OCI-LY1 (cell line): Measurements from ENCODE around the gene TMEM272.

Experiments used
- H2AFZ ChIP-seq: fragments of 200-600 bp; sonication (generic), shearing (Covaris generic); 2 replicates; pipeline ENCODE4 v1.6.0; 2014; ENCODE audit warnings: antibody characterized with exemption, mild to moderate bottlenecking, low read length
- H3F3A ChIP-seq: fragments of 200-600 bp; sonication (generic), shearing (Covaris generic); 2 replicates; pipeline ENCODE4 v1.6.0; 2014; ENCODE audit warnings: mild to moderate bottlenecking, antibody characterized with exemption, low read length, moderate library complexity; ENCODE audit not compliant: insufficient read depth
- H3K27ac ChIP-seq: fragments of 200-600 bp; sonication (generic); 2 replicates; pipeline ENCODE4 v1.5.1; 2014; ENCODE audit warnings: low read length, mixed run types, mild to moderate bottlenecking, low read depth; ENCODE audit not compliant: poor library complexity, severe bottlenecking
- H3K27me3 ChIP-seq: fragments of 200-600 bp; sonication (generic); 2 replicates; pipeline ENCODE4 v1.6.0; 2014; ENCODE audit warnings: antibody characterized with exemption, mild to moderate bottlenecking, low read length, moderate library complexity; ENCODE audit not compliant: insufficient read depth
- H3K36me3 ChIP-seq: fragments of 200-600 bp; sonication (generic); 2 replicates; pipeline ENCODE4 v1.6.1; 2014; ENCODE audit warnings: mild to moderate bottlenecking, antibody characterized with exemption, low read length, moderate library complexity, mixed read lengths; ENCODE audit not compliant: insufficient read depth
- H3K4me1 ChIP-seq: fragments of 200-600 bp; sonication (generic); 2 replicates; pipeline ENCODE4 v1.5.1; 2014; ENCODE audit warnings: mild to moderate bottlenecking, low read length, moderate library complexity; ENCODE audit not compliant: insufficient read depth, severe bottlenecking
- H3K4me2 ChIP-seq: fragments of 200-600 bp; sonication (generic), shearing (Covaris generic); 2 replicates; pipeline ENCODE4 v1.6.1; 2014; ENCODE audit warnings: low read length
- H3K4me3 ChIP-seq: fragments of 200-600 bp; sonication (generic); 2 replicates; pipeline ENCODE4 v1.5.1; 2014; ENCODE audit warnings: low read length, low read depth, mild to moderate bottlenecking, mixed read lengths; ENCODE audit not compliant: poor library complexity, severe bottlenecking
- H3K79me2 ChIP-seq: fragments of 200-600 bp; shearing (Covaris generic); 2 replicates; pipeline ENCODE4 v1.6.1; 2016; ENCODE audit warnings: mixed run types, low read length, mixed read lengths; ENCODE audit not compliant: insufficient read depth
- H3K9ac ChIP-seq: fragments of 200-600 bp; sonication (generic), shearing (Covaris generic); 2 replicates; pipeline ENCODE4 v1.6.1; 2014; ENCODE audit warnings: mild to moderate bottlenecking, low read length, mixed read lengths
- H3K9me2 ChIP-seq: fragments of 200-600 bp; sonication (generic), shearing (Covaris generic); 2 replicates; pipeline ENCODE4 v1.6.1; 2014; ENCODE audit warnings: low read depth, mild to moderate bottlenecking, low read length, mixed read lengths
- H3K9me3 ChIP-seq: fragments of 200-600 bp; shearing (Covaris generic); 2 replicates; pipeline ENCODE4 v1.6.1; 2014; ENCODE audit warnings: low read length, mixed read lengths
- H4K20me1 ChIP-seq: fragments of 200-600 bp; sonication (generic), shearing (Covaris generic); 2 replicates; pipeline ENCODE4 v1.6.0; 2016; ENCODE audit warnings: mild to moderate bottlenecking, low read length; ENCODE audit not compliant: insufficient read depth
- CTCF ChIP-seq: fragments of 200-600 bp; sonication (generic), shearing (Covaris generic); IDR thresholded peaks from 2 replicates; pipeline ENCODE4 v1.5.1; 2017; ENCODE audit warnings: mild to moderate bottlenecking, antibody characterized with exemption, low read length, moderate library complexity, mixed read lengths
- EZH2 ChIP-seq: fragments of 200-600 bp; sonication (generic), shearing (Covaris generic); IDR thresholded peaks from 2 replicates; pipeline ENCODE4 v1.8.0; 2017; ENCODE audit warnings: borderline replicate concordance, mixed run types, mild to moderate bottlenecking, antibody characterized with exemption, low read length, moderate library complexity, mixed read lengths

Gene TMEM272

GRCh38 chr13:51808811-51809210 lies 36.2 kb downstream of the TMEM272 start:
- TF ChIP-seq CTCF, result no peak
- no peak for TF ChIP-seq EZH2
- no peaks in the 10 kb centered on the region for H3K79me2 ChIP-seq

GRCh38 chr13:51807041-51807440 lies 37.9 kb downstream of the TMEM272 start:
- Histone ChIP-seq H3K9me3 (no peaks in the 10 kb centered on the region), H3K79me2 (no peaks in the 10 kb centered on the region), H3K36me3 (no peaks in the 10 kb centered on the region), H2AFZ (no peak overlapping the region), H3K4me1 (peaks cover 54% of the 10 kb centered on the region), H3K27ac (no peak overlapping the region), H3K9me2 (no peaks in the 10 kb centered on the region), H3K4me3 (no peak overlapping the region), H3K4me2 (no peak overlapping the region), H3K9ac (no peak overlapping the region), H3K27me3 (no peaks in the 10 kb centered on the region), H3F3A (no peaks in the 10 kb centered on the region), H4K20me1 (no peaks in the 10 kb centered on the region)
- TF ChIP-seq CTCF, result no peak
- TF ChIP-seq EZH2, result no peak

More at GRCh38 chr13:51808811-51809210, 36.2 kb downstream of the TMEM272 start:
- Histone ChIP-seq H3K4me1 (peaks cover 57% of the 10 kb centered on the region), H3K36me3 (no peaks in the 10 kb centered on the region), H3K4me2 (no peak overlapping the region), H3F3A (no peaks in the 10 kb centered on the region), H4K20me1 (no peaks in the 10 kb centered on the region), H3K4me3 (no peak overlapping the region), H3K27ac (no peak overlapping the region), H2AFZ (no peak overlapping the region), H3K9me3 (no peaks in the 10 kb centered on the region), H3K27me3 (no peaks in the 10 kb centered on the region), H3K9ac (no peak overlapping the region), H3K9me2 (no peaks in the 10 kb centered on the region)

- H3K36me3 ChIP-seq, result no peaks in the 10 kb centered on the region
- peaks cover 51% of the 10 kb centered on the region for H3K4me1 ChIP-seq
- no peak overlapping the region for H3K9ac ChIP-seq
- no peaks in the 10 kb centered on the region for H3K79me2 ChIP-seq
- no peak overlapping the region for H3K4me3 ChIP-seq
- no peaks in the 10 kb centered on the region for H4K20me1 ChIP-seq
- no peak overlapping the region for H2AFZ ChIP-seq
- H3F3A ChIP-seq, result no peaks in the 10 kb centered on the region
- H3K27me3 ChIP-seq, result no peaks in the 10 kb centered on the region
- H3K27ac ChIP-seq, result peak overlapping the region; percentile 70
- TF ChIP-seq EZH2 (no peak), CTCF (no peak)
- no peaks in the 10 kb centered on the region for H3K9me2 ChIP-seq
- H3K4me2 ChIP-seq, result no peak overlapping the region
- no peaks in the 10 kb centered on the region for H3K9me3 ChIP-seq
Measured at GRCh38 chr13:51806566-51806965, 38.4 kb downstream of the TMEM272 start.
